Right atrium auricular region (tissue), 2 donors: ENCODE measurements around the gene DNAJC28. TPM values are rescaled to one million over a fixed set of nuclear protein-coding genes. Genes with fewer than 3 reads are reported as not detected.

Experiments
- DNase-seq: peaks from one replicate; pipeline ENCODE4 v3.0.0-alpha.2; 2019; ENCODE audit warnings: low spot score
- H3K27ac ChIP-seq, 2 donors: fragments of 200-600 bp; sonication (generic); 1 replicate in 1 of 2; 2 replicates in 1 of 2; pipeline ENCODE4 v1.5.1; 2016 to 2019
- H3K27me3 ChIP-seq, 2 donors: fragments of 200-600 bp; sonication (generic); one replicate each; pipeline versions ENCODE4 v1.5.1 to v1.6.0; 2017 to 2019
- H3K36me3 ChIP-seq: fragments of 200-600 bp; sonication (generic); one replicate; pipeline ENCODE4 v1.5.1; 2016
- H3K4me1 ChIP-seq, 2 donors: fragments of 200-600 bp; sonication (generic); one replicate each; pipeline versions ENCODE4 v1.5.1 to v1.6.0; 2017 to 2019
- H3K4me3 ChIP-seq, 2 donors: fragments of 200-600 bp; sonication (generic); 1 replicate in 1 of 2; 2 replicates in 1 of 2; pipeline ENCODE4 v1.5.1; 2017 to 2019; ENCODE audit warnings: mild to moderate bottlenecking in 1 of 2, moderate library complexity in 1 of 2
- H3K9me3 ChIP-seq, 2 donors: fragments of 200-600 bp; sonication (generic); one replicate each; pipeline ENCODE4 v1.5.1; 2019
- CTCF ChIP-seq, 2 donors: fragments of 200-600 bp; sonication (generic); IDR thresholded peaks; one replicate each; pipeline ENCODE4 v1.5.1; 2019; ENCODE audit warnings: antibody characterized with exemption in 2 of 2
- total RNA-seq, 2 donors: library from RNA; depleted of rRNA; stranded (reverse); fragments of >200 nt; gene quantifications; one replicate each; pipeline ENCODE4 v1.1.0, GENCODE V29; 2016

DNAJC28 gene
- total RNA-seq, 2 donors from 2014 or later = 3.0 to 4.5 TPM

- Histone ChIP-seq H3K27ac (no peak overlapping the region), H3K4me1 (no peaks in the 10 kb centered on the region), H3K9me3 (no peaks in the 10 kb centered on the region), H3K27me3 (no peaks in the 10 kb centered on the region), H3K4me3 (no peak overlapping the region), H3K36me3 (peaks cover 94% of the 10 kb centered on the region)
- no peak for DNase-seq
- TF ChIP-seq CTCF (IDR thresholded peaks at IDR 0.05) = no peak
Observed at GRCh38 chr21:33531007-33531406, 39.5 kb upstream of the DNAJC28 start.

GRCh38 chr21:33522953-33523349 is 31.4 kb upstream of the DNAJC28 start:
- Histone ChIP-seq H3K36me3 (peaks cover 59% of the 10 kb centered on the region), H3K9me3 (no peaks in the 10 kb centered on the region), H3K27ac (no peak overlapping the region), H3K4me1 (no peaks in the 10 kb centered on the region), H3K27me3 (no peaks in the 10 kb centered on the region), H3K4me3 (no peak overlapping the region)
- no peak for DNase-seq
- TF ChIP-seq CTCF (IDR thresholded peaks at IDR 0.05) = no peak

- DNase-seq = no peak
Observed at GRCh38 chr21:33522297-33522952, 30.9 kb upstream of the DNAJC28 start.

GRCh38 chr21:33518899-33519298 is 27.4 kb upstream of the DNAJC28 start:
- no peak for TF ChIP-seq CTCF (IDR thresholded peaks at IDR 0.05)
- no peak overlapping the region for H3K4me3 ChIP-seq
- DNase-seq = no peak
- no peaks in the 10 kb centered on the region for H3K9me3 ChIP-seq
- no peak overlapping the region for H3K27ac ChIP-seq
- no peaks in the 10 kb centered on the region for H3K4me1 ChIP-seq
- no peaks in the 10 kb centered on the region for H3K27me3 ChIP-seq
- H3K36me3 ChIP-seq = peaks cover 74% of the 10 kb centered on the region

More at GRCh38 chr21:33522297-33522952, 30.9 kb upstream of the DNAJC28 start:
- TF ChIP-seq CTCF (IDR thresholded peaks at IDR 0.05) = no peak
- Histone ChIP-seq H3K9me3 (no peaks in the 10 kb centered on the region), H3K4me1 (no peaks in the 10 kb centered on the region), H3K4me3 (no peak overlapping the region), H3K36me3 (peaks cover 59% of the 10 kb centered on the region), H3K27me3 (no peaks in the 10 kb centered on the region), H3K27ac (no peak overlapping the region)

GRCh38 chr21:33514229-33514628 is 22.7 kb upstream of the DNAJC28 start:
- no peaks in the 10 kb centered on the region for H3K4me1 ChIP-seq
- peaks cover 86% of the 10 kb centered on the region for H3K36me3 ChIP-seq
- H3K27ac ChIP-seq = no peak overlapping the region
- TF ChIP-seq CTCF (IDR thresholded peaks at IDR 0.05) = no peak
- DNase-seq = no peak
- H3K4me3 ChIP-seq = no peak overlapping the region
- no peaks in the 10 kb centered on the region for H3K9me3 ChIP-seq
- H3K27me3 ChIP-seq = no peaks in the 10 kb centered on the region

GRCh38 chr21:33512481-33512880 is 21.0 kb upstream of the DNAJC28 start:
- Histone ChIP-seq H3K9me3 (no peaks in the 10 kb centered on the region), H3K4me1 (no peaks in the 10 kb centered on the region), H3K4me3 (no peak overlapping the region), H3K36me3 (peaks cover 71% of the 10 kb centered on the region), H3K27me3 (no peaks in the 10 kb centered on the region), H3K27ac (no peak overlapping the region)
- no peak for TF ChIP-seq CTCF (IDR thresholded peaks at IDR 0.05)
- no peak for DNase-seq
